WTC11 (cell line): ENCODE results near the gene A4GNT. TPM values are rescaled to one million over a fixed set of nuclear protein-coding genes. Genes with fewer than 3 reads are reported as not detected.

Experiments
- ATAC-seq: fragments of 200-7000 bp; cut with Tn5 transposase; 2 replicates; pipeline ENCODE4 v1.10.0; 2021; ENCODE audit warnings: mild to moderate bottlenecking, moderate library complexity
- CTCF ChIA-PET: fragments of 300-600 bp; sonication (Branson Sonifier 250); formaldehyde crosslinking; loops from one replicate; lab custom pipeline; 2021; ENCODE audit warnings: antibody characterized with exemption; lab: Charles Lee
- POLR2A ChIA-PET: fragments of 350-600 bp; sonication (Branson Sonifier 250); formaldehyde crosslinking; loops from one replicate; lab custom pipeline; 2021; ENCODE audit warnings: antibody characterized with exemption; lab: Charles Lee
- DNase-seq: peaks from one replicate; pipeline ENCODE4 v3.0.0; 2021; ENCODE audit warnings: low spot score
- H3K27ac Mint-ChIP-seq: 2 replicates; pipeline ENCODE4 v1.8.0; 2021; ENCODE audit warnings: mixed read lengths
- H3K27me3 Mint-ChIP-seq: 2 replicates; pipeline ENCODE4 v1.8.0; 2021; ENCODE audit warnings: low read depth, mild to moderate bottlenecking, moderate library complexity, mixed read lengths
- H3K36me3 Mint-ChIP-seq: 2 replicates; pipeline ENCODE4 v1.8.0; 2021; ENCODE audit warnings: mixed read lengths
- H3K4me1 Mint-ChIP-seq: 2 replicates; pipeline ENCODE4 v1.8.0; 2022; ENCODE audit warnings: mixed read lengths
- H3K4me3 Mint-ChIP-seq: 2 replicates; pipeline ENCODE4 v1.8.0; 2021; ENCODE audit warnings: mild to moderate bottlenecking, moderate library complexity, mixed read lengths
- H3K9me3 Mint-ChIP-seq: 2 replicates; pipeline ENCODE4 v1.8.0; 2021; ENCODE audit warnings: mixed read lengths
- AFF4 ChIP-seq: sonication (generic); formaldehyde crosslinking; IDR thresholded peaks from 2 replicates; pipeline ENCODE4 v1.8.1; 2023; ENCODE audit warnings: mild to moderate bottlenecking, missing genetic modification reagents, borderline replicate concordance
- ATF2 ChIP-seq: sonication (generic); formaldehyde crosslinking; IDR thresholded peaks from 2 replicates; pipeline ENCODE4 v1.8.1; 2022; ENCODE audit warnings: low read depth, missing genetic modification reagents, borderline replicate concordance
- ATF3 ChIP-seq: sonication (generic); formaldehyde crosslinking; conservative IDR thresholded peaks from 2 replicates; pipeline ENCODE4 v1.8.1; 2022; ENCODE audit warnings: mild to moderate bottlenecking, missing genetic modification reagents
- CREB1 ChIP-seq: sonication (generic); formaldehyde crosslinking; IDR thresholded peaks from 2 replicates; pipeline ENCODE4 v1.8.0; 2023; ENCODE audit warnings: mild to moderate bottlenecking, missing genetic modification reagents
- CTCF ChIP-seq: fragments of 200-600 bp; IDR thresholded peaks from 2 replicates; pipeline ENCODE4 v1.8.0; 2022; ENCODE audit warnings: antibody characterized with exemption
- E2F4 ChIP-seq: sonication (generic); formaldehyde crosslinking; IDR thresholded peaks from 2 replicates; pipeline ENCODE4 v1.8.1; 2022; ENCODE audit warnings: low read depth, mild to moderate bottlenecking, moderate library complexity, missing genetic modification reagents, borderline replicate concordance
- FOXP1 ChIP-seq: sonication (generic); formaldehyde crosslinking; IDR thresholded peaks from 2 replicates; pipeline ENCODE4 v1.8.0; 2022; ENCODE audit warnings: missing genetic modification reagents, mild to moderate bottlenecking, moderate library complexity, borderline replicate concordance
- MXD4 ChIP-seq: fragments of 250-450 bp; sonication (Bioruptor Pico); IDR thresholded peaks from 2 replicates; pipeline ENCODE4 v1.8.0; 2021; ENCODE audit warnings: mild to moderate bottlenecking, moderate library complexity, borderline replicate concordance
- MYBL2 ChIP-seq: sonication (generic); formaldehyde crosslinking; IDR thresholded peaks from 2 replicates; pipeline ENCODE4 v1.8.1; 2023; ENCODE audit warnings: mild to moderate bottlenecking, moderate library complexity, missing genetic modification reagents
- NR1H2 ChIP-seq: sonication (generic); formaldehyde crosslinking; IDR thresholded peaks from 2 replicates; pipeline ENCODE4 v1.9.0; 2021; ENCODE audit warnings: mild to moderate bottlenecking, moderate library complexity, missing genetic modification reagents
- OVOL2 ChIP-seq: fragments of 250-450 bp; sonication (Bioruptor Pico); IDR thresholded peaks from 2 replicates; pipeline ENCODE4 v1.9.0; 2021; ENCODE audit warnings: mild to moderate bottlenecking, borderline replicate concordance
- SMAD3 ChIP-seq: sonication (generic); formaldehyde crosslinking; IDR thresholded peaks from 2 replicates; pipeline ENCODE4 v1.8.0; 2022; ENCODE audit warnings: missing genetic modification reagents, mild to moderate bottlenecking, borderline replicate concordance
- STAT6 ChIP-seq: sonication (generic); formaldehyde crosslinking; conservative IDR thresholded peaks from 2 replicates; pipeline ENCODE4 v1.8.1; 2023; ENCODE audit warnings: mild to moderate bottlenecking, low read depth, missing genetic modification reagents, moderate library complexity
- TCF7 ChIP-seq: sonication (generic); formaldehyde crosslinking; IDR thresholded peaks from 2 replicates; pipeline ENCODE4 v1.8.0; 2022; ENCODE audit warnings: mild to moderate bottlenecking, low read depth, missing genetic modification reagents, moderate library complexity
- ZMAT4 ChIP-seq: fragments of 250-450 bp; sonication (Bioruptor Pico); IDR thresholded peaks from 2 replicates; pipeline ENCODE4 v1.9.0; 2021; ENCODE audit warnings: mild to moderate bottlenecking
- ZNF416 ChIP-seq: fragments of 250-450 bp; sonication (Bioruptor Pico); IDR thresholded peaks from 2 replicates; pipeline ENCODE4 v1.9.0; 2021; ENCODE audit warnings: mild to moderate bottlenecking, inconsistent platforms
- ZNF423 ChIP-seq: fragments of 250-450 bp; sonication (Bioruptor Pico); IDR thresholded peaks from 2 replicates; pipeline ENCODE4 v2.1.2; 2022; ENCODE audit warnings: mild to moderate bottlenecking, moderate library complexity
- ZNF425 ChIP-seq: fragments of 250-450 bp; sonication (Bioruptor Pico); conservative IDR thresholded peaks from 2 replicates; pipeline ENCODE4 v1.9.0; 2021; ENCODE audit warnings: mild to moderate bottlenecking
- total RNA-seq: library from RNA; stranded (reverse); gene quantifications from 3 replicates; pipeline ENCODE4 v1.2.3, GENCODE V29; 2021

The A4GNT gene
- total RNA-seq, 1 experiment from 2014 or later, result not detected

- Mint-ChIP-seq H3K9me3 (peaks cover under 1% of the 10 kb centered on the region), H3K36me3 (peaks cover 27% of the 10 kb centered on the region), H3K27me3 (no peaks in the 10 kb centered on the region), H3K4me1 (0 out of 2 replicates have a peak, but pooled peaks cover 5% of the 10 kb centered on the region), H3K4me3 (no peak overlapping the region), H3K27ac (no peak overlapping the region)
- CTCF ChIA-PET, result interaction anchor here (1.2 to 2.8 kb wide), 3 partner anchors 8 to 37 kb away, joined by 4 to 13 read pairs (median 6); no protein-coding TSS in a partner anchor
- ATAC-seq, result no peak
- DNase-seq, result no peak
- POLR2A ChIA-PET, result no interaction called here
- TF ChIP-seq ZNF423 (CRISPR knock-in tag) (no peak), FOXP1 (CRISPR knock-in tag) (no peak), OVOL2 (CRISPR knock-in tag) (no peak), MYBL2 (CRISPR knock-in tag) (no peak)
These were observed 50.7 kb downstream of the A4GNT start for GRCh38 chr3:138081371-138082084.

- Mint-ChIP-seq H3K36me3 (peaks cover 36% of the 10 kb centered on the region), H3K4me1 (0 out of 2 replicates have a peak, but pooled peaks cover 5% of the 10 kb centered on the region), H3K4me3 (no peak overlapping the region), H3K9me3 (peaks cover 8% of the 10 kb centered on the region), H3K27me3 (no peaks in the 10 kb centered on the region), H3K27ac (no peak overlapping the region)
- POLR2A ChIA-PET, result no interaction called here
- DNase-seq, result no peak
- CTCF ChIA-PET, result interaction anchor here (2.5 to 2.8 kb wide), 2 partner anchors 22 to 39 kb away, joined by 6 to 13 read pairs; no protein-coding TSS in a partner anchor
- no peak for ATAC-seq
- TF ChIP-seq ATF2 (CRISPR knock-in tag), result no peak
- no peak for TF ChIP-seq ZNF416 (CRISPR knock-in tag)
- no peak for TF ChIP-seq NR1H2 (CRISPR knock-in tag)
- TF ChIP-seq ZNF425 (CRISPR knock-in tag), result no peak
- no peak for TF ChIP-seq MXD4 (CRISPR knock-in tag)
- TF ChIP-seq CTCF, result no peak
- no peak for TF ChIP-seq E2F4 (CRISPR knock-in tag)
- no peak for TF ChIP-seq TCF7 (CRISPR knock-in tag)
- no peak for TF ChIP-seq AFF4 (CRISPR knock-in tag)
- no peak for TF ChIP-seq ZMAT4 (CRISPR knock-in tag)
- no peak for TF ChIP-seq ATF3
- no peak for TF ChIP-seq CREB1 (CRISPR knock-in tag)
- no peak for TF ChIP-seq SMAD3
- no peak for TF ChIP-seq STAT6 (CRISPR knock-in tag)
These were observed 52.3 kb downstream of the A4GNT start for GRCh38 chr3:138079901-138080300.
